Measurements from ENCODE around the gene MFSD6. TPM values are rescaled to one million over a fixed set of nuclear protein-coding genes. Genes with fewer than 3 reads are reported as not detected.

MFSD6 gene
- total and polyA plus RNA-seq, 11 donors: 11.8 to 75.0 (median 18.9) TPM

- intact Hi-C loops (cut with DNase I): loop anchor here in 7 of 10 donors (2.0 to 10.0 kb wide), 9 partner anchors 49 to 179 kb away; no protein-coding TSS in a partner anchor
- Histone ChIP-seq H3K9me3 (no peaks in the 10 kb centered on the region), H3K27ac (peak overlapping the region; percentile 79 to 94 (median 85)), H3K4me3 (peak overlapping the region; percentile 66 to 99 (median 86)), H3K27me3 (no peaks in the 10 kb centered on the region), H3K4me1 (peaks cover 0 to 47% (median 20%) of the 10 kb centered on the region in 12 donors), H3K36me3 (no peaks in the 10 kb centered on the region)
- DNase-seq (peak; percentile 44 to 81 (median 55)), ATAC-seq (peak in 3 of 4 donors; percentile 40 to 71 (median 51))
- TF ChIP-seq CTCF (IDR thresholded peaks at IDR 0.05) (no peak), POLR2A (IDR thresholded peaks at IDR 0.05) (peak in 1 of 2 donors; percentile 26)
- 1 to 8% (median 3%) methylated on average over 7 to 54 of the region's 54 CpGs for WGBS, 4 donors
Measured at GRCh38 chr2:190408538-190409271, 550 bp downstream of the MFSD6 start.

GRCh38 chr2:190409616-190410015 is 1.5 kb downstream of the MFSD6 start:
- Histone ChIP-seq H3K27me3 (no peaks in the 10 kb centered on the region), H3K27ac (peak overlapping the region in 8 of 12 donors; percentile 11 to 94 (median 85)), H3K4me3 (peak overlapping the region in 10 of 12 donors; percentile 66 to 99 (median 84)), H3K36me3 (no peaks in the 10 kb centered on the region), H3K9me3 (no peaks in the 10 kb centered on the region), H3K4me1 (peaks cover 0 to 47% (median 20%) of the 10 kb centered on the region in 12 donors)
- DNase-seq (no peak), ATAC-seq (no peak)
- TF ChIP-seq CTCF (IDR thresholded peaks at IDR 0.05) (no peak), POLR2A (IDR thresholded peaks at IDR 0.05) (no peak)
- intact Hi-C loops (cut with DNase I): loop anchor here in 8 of 10 donors (2.0 to 10.0 kb wide), 9 partner anchors 48 to 178 kb away; no protein-coding TSS in a partner anchor
- 30 to 48% (median 39%) methylated on average over 2 of the region's 2 CpGs for WGBS, 4 donors

- Histone ChIP-seq H3K4me3 (peak overlapping the region in 4 of 12 donors; percentile 66 to 90 (median 76)), H3K4me1 (peaks cover 0 to 49% (median 21%) of the 10 kb centered on the region in 12 donors), H3K27ac (peak overlapping the region in 5 of 12 donors; percentile 11 to 94 (median 49)), H3K36me3 (no peaks in the 10 kb centered on the region), H3K9me3 (no peaks in the 10 kb centered on the region), H3K27me3 (no peaks in the 10 kb centered on the region)
- TF ChIP-seq CTCF (IDR thresholded peaks at IDR 0.05) (no peak), POLR2A (IDR thresholded peaks at IDR 0.05) (no peak)
- DNase-seq (no peak), ATAC-seq (no peak)
- 54 to 77% (median 60%) methylated on average over 3 of the region's 3 CpGs for WGBS, 4 donors
- intact Hi-C loops (cut with DNase I): loop anchor here in 1 of 10 donors (10.0 kb wide), 1 partner anchor 55 kb away; no protein-coding TSS in a partner anchor
Measured at GRCh38 chr2:190410166-190410565, 2.0 kb downstream of the MFSD6 start.

GRCh38 chr2:190412966-190413365 is 4.8 kb downstream of the MFSD6 start:
- Histone ChIP-seq H3K4me3 (no peak overlapping the region), H3K27ac (peak overlapping the region in 1 of 12 donors; percentile 11), H3K4me1 (peaks cover 0 to 56% (median 23%) of the 10 kb centered on the region in 12 donors), H3K9me3 (no peaks in the 10 kb centered on the region), H3K27me3 (no peaks in the 10 kb centered on the region), H3K36me3 (no peaks in the 10 kb centered on the region)
- ATAC-seq (no peak), DNase-seq (no peak)
- WGBS, 4 donors: 71 to 76% (median 72%) methylated on average over 3 of the region's 3 CpGs
- intact Hi-C loops (cut with DNase I): loop anchor here in 1 of 10 donors (10.0 kb wide), 1 partner anchor 52 kb away; no protein-coding TSS in a partner anchor
- no peak for TF ChIP-seq CTCF (IDR thresholded peaks at IDR 0.05)
- TF ChIP-seq POLR2A (IDR thresholded peaks at IDR 0.05): no peak
